ENCODE data around the gene USP40.

- TF ChIP-seq REST (IDR thresholded peaks at IDR 0.05; ENCODE audit: low read depth, low read length) (no peak), PBX3 (IDR thresholded peaks at IDR 0.05; ENCODE audit: insufficient replicate concordance, low read depth, low read length) (no peak), POLR2AphosphoS5 (IDR thresholded peaks at IDR 0.05; ENCODE audit: low read length) (no peak), YY1 (IDR thresholded peaks at IDR 0.05; ENCODE audit: low read depth, low read length) (no peak), TARDBP (IDR thresholded peaks at IDR 0.05; ENCODE audit: borderline replicate concordance) (no peak), POLR2A (IDR thresholded peaks at IDR 0.05; ENCODE audit: low read depth, low read length) (no peak), HCFC1 (IDR thresholded peaks at IDR 0.05; ENCODE audit: low read length) (no peak)
Measured at GRCh38 chr2:233503947-233504637, 62.5 kb downstream of the USP40 start.

Data from GM12878 (cell line).